Lower lobe of right lung (tissue), 2 donors: ENCODE results near the gene RTEL1. TPM values are rescaled to one million over a fixed set of nuclear protein-coding genes. Genes with fewer than 3 reads are reported as not detected.

Experiments used
- ATAC-seq, 2 donors: fragments of 200-7000 bp; cut with Tn5 transposase; one replicate each; pipeline ENCODE4 v1.9.1; 2020 to 2022; ENCODE audit warnings: mild to moderate bottlenecking in 2 of 2, moderate library complexity in 2 of 2
- DNase-seq: peaks from one replicate; pipeline ENCODE4 v3.0.0-alpha.2; 2020
- H3K27ac ChIP-seq: fragments of 200-600 bp; one replicate; pipeline ENCODE4 v1.8.0; 2022
- H3K27me3 ChIP-seq: fragments of 200-600 bp; one replicate; pipeline ENCODE4 v1.8.0; 2022; ENCODE audit warnings: low read depth
- H3K36me3 ChIP-seq: fragments of 200-600 bp; one replicate; pipeline ENCODE4 v1.8.0; 2022; ENCODE audit warnings: mild to moderate bottlenecking
- H3K4me1 ChIP-seq: fragments of 200-600 bp; one replicate; pipeline ENCODE4 v1.8.0; 2022
- H3K4me3 ChIP-seq: fragments of 200-600 bp; one replicate; pipeline ENCODE4 v1.8.0; 2022; ENCODE audit warnings: mild to moderate bottlenecking
- H3K9me3 ChIP-seq: fragments of 200-600 bp; one replicate; pipeline ENCODE4 v1.8.0; 2022
- intact Hi-C: fragments of 100-400 bp; cut with DNase I; formaldehyde crosslinking; loops from one replicate; pipeline ENCODE4 v1.11.0; 2022
- total RNA-seq: library from RNA; stranded (reverse); fragmentation: NEBNext Ultra II Directional; extraction: Animal tissue kit (Norgen Biotek cat#: 25700); gene quantifications from one replicate; pipeline ENCODE4 v1.2.1, GENCODE V29; 2021
- TF ChIP-seq, protein P1 (sequence below): fragments of 200-600 bp; IDR thresholded peaks from one replicate; pipeline ENCODE4 v1.8.0; 2022; ENCODE audit warnings: antibody characterized with exemption, mild to moderate bottlenecking
- donor health status: DM: no; HTN: yes; CAD: no; lungs with severe emphysema.

RTEL1 gene
- total RNA-seq, 1 donor from 2014 or later: 23.8 TPM

DNA sequence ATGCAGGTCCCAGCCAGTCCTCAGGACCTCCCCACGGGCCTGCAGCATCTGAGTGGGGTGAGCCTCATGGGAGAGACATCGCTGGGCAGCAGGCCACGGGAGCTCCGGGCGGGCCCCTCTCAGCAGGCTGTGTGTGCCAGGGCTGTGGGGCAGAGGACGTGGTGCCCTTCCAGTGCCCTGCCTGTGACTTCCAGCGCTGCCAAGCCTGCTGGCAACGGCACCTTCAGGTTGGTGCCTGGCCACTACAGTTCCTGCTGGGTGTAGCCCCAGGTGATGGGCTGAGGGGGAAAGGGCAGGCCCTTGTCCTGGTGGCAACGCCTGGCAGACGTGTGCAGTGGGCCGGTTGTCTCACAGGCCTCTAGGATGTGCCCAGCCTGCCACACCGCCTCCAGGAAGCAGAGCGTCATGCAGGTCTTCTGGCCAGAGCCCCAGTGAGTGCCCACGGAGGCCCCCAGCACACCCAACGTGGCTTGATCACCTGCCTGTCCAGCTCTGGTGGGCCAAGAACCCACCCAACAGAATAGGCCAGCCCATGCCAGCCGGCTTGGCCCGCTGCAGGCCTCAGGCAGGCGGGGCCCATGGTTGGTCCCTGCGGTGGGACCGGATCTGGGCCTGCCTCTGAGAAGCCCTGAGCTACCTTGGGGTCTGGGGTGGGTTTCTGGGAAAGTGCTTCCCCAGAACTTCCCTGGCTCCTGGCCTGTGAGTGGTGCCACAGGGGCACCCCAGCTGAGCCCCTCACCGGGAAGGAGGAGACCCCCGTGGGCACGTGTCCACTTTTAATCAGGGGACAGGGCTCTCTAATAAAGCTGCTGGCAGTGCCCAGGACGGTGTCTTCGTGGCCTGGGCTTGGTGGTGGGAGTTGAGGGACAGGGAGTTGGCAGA, 37.6 kb downstream of the RTEL1 start:
- H3K4me1 ChIP-seq: peaks cover 56% of the 10 kb centered on the region
- H3K9me3 ChIP-seq: no peaks in the 10 kb centered on the region
- H3K36me3 ChIP-seq: peaks cover 29% of the 10 kb centered on the region
- TF ChIP-seq, protein P1, sequence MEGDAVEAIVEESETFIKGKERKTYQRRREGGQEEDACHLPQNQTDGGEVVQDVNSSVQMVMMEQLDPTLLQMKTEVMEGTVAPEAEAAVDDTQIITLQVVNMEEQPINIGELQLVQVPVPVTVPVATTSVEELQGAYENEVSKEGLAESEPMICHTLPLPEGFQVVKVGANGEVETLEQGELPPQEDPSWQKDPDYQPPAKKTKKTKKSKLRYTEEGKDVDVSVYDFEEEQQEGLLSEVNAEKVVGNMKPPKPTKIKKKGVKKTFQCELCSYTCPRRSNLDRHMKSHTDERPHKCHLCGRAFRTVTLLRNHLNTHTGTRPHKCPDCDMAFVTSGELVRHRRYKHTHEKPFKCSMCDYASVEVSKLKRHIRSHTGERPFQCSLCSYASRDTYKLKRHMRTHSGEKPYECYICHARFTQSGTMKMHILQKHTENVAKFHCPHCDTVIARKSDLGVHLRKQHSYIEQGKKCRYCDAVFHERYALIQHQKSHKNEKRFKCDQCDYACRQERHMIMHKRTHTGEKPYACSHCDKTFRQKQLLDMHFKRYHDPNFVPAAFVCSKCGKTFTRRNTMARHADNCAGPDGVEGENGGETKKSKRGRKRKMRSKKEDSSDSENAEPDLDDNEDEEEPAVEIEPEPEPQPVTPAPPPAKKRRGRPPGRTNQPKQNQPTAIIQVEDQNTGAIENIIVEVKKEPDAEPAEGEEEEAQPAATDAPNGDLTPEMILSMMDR: no peak
- intact Hi-C loops: no loop called here
- H3K27ac ChIP-seq: no peak overlapping the region
- no peaks in the 10 kb centered on the region for H3K27me3 ChIP-seq
- H3K4me3 ChIP-seq: no peak overlapping the region
- ATAC-seq (no peak), DNase-seq (no peak)

DNA sequence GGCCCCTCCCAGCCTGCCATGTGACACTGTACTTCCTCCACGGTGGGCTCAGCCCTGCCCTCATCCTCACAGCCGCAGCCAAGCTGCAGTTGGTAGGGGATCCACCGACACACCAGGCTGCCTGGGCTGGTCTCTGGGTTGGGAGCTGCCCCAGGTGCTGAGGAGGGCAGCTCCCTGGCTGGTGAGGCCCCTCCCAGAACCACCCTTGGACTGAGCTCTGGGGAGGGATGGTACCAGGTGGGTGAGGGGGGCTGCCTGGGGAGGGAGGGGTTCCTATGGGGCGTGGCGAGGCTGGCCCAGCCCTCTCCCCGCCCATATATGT, 38.2 kb downstream of the RTEL1 start:
- ATAC-seq: peak; percentile 0 to 18
- peaks cover 56% of the 10 kb centered on the region for H3K4me1 ChIP-seq
- no peak overlapping the region for H3K27ac ChIP-seq

DNA sequence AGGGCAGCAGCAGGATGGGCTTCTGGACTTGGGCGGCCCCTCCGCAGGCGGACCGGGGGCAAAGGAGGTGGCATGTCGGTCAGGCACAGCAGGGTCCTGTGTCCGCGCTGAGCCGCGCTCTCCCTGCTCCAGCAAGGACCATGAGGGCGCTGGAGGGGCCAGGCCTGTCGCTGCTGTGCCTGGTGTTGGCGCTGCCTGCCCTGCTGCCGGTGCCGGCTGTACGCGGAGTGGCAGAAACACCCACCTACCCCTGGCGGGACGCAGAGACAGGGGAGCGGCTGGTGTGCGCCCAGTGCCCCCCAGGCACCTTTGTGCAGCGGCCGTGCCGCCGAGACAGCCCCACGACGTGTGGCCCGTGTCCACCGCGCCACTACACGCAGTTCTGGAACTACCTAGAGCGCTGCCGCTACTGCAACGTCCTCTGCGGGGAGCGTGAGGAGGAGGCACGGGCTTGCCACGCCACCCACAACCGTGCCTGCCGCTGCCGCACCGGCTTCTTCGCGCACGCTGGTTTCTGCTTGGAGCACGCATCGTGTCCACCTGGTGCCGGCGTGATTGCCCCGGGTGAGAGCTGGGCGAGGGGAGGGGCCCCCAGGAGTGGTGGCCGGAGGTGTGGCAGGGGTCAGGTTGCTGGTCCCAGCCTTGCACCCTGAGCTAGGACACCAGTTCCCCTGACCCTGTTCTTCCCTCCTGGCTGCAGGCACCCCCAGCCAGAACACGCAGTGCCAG, 38.7 kb downstream of the RTEL1 start, which contains the start of gene TNFRSF6B:
TNFRSF6B (plus strand) TSS at position 25 of the 729 bp plus-strand sequence; CDS start at position 141, 116 bp downstream.
- Histone ChIP-seq H3K27ac (peak within 1 kb of the TSS; percentile 31), H3K27me3 (no peaks in the 10 kb centered on the region), H3K4me3 (peak within 1 kb of the TSS; percentile 40), H3K9me3 (no peaks in the 10 kb centered on the region), H3K4me1 (peaks cover 53% of the 10 kb centered on the region), H3K36me3 (peaks cover 29% of the 10 kb centered on the region)
- DNase-seq (no peak), ATAC-seq (peak in 1 of 2 donors; percentile 1)
- intact Hi-C loops: no loop called here
- TF ChIP-seq, protein P1: no peak

More for the DNA sequence above, 38.2 kb downstream of the RTEL1 start:
- DNase-seq: peak; percentile 45
- Histone ChIP-seq H3K9me3 (no peaks in the 10 kb centered on the region), H3K27me3 (no peaks in the 10 kb centered on the region), H3K36me3 (peaks cover 29% of the 10 kb centered on the region), H3K4me3 (peak overlapping the region; percentile 40)
- intact Hi-C loops: no loop called here
- TF ChIP-seq, protein P1: no peak

DNA sequence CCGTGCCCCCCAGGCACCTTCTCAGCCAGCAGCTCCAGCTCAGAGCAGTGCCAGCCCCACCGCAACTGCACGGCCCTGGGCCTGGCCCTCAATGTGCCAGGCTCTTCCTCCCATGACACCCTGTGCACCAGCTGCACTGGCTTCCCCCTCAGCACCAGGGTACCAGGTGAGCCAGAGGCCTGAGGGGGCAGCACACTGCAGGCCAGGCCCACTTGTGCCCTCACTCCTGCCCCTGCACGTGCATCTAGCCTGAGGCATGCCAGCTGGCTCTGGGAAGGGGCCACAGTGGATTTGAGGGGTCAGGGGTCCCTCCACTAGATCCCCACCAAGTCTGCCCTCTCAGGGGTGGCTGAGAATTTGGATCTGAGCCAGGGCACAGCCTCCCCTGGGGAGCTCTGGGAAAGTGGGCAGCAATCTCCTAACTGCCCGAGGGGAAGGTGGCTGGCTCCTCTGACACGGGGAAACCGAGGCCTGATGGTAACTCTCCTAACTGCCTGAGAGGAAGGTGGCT, 39.3 kb downstream of the RTEL1 start:
- Histone ChIP-seq H3K4me3 (peak overlapping the region; percentile 40), H3K9me3 (no peaks in the 10 kb centered on the region), H3K27ac (peak overlapping the region; percentile 31), H3K27me3 (no peaks in the 10 kb centered on the region), H3K4me1 (peaks cover 47% of the 10 kb centered on the region), H3K36me3 (peaks cover 29% of the 10 kb centered on the region)
- TF ChIP-seq, protein P1: no peak
- DNase-seq: peak; percentile 27
- intact Hi-C loops: no loop called here
- no peak for ATAC-seq

DNA sequence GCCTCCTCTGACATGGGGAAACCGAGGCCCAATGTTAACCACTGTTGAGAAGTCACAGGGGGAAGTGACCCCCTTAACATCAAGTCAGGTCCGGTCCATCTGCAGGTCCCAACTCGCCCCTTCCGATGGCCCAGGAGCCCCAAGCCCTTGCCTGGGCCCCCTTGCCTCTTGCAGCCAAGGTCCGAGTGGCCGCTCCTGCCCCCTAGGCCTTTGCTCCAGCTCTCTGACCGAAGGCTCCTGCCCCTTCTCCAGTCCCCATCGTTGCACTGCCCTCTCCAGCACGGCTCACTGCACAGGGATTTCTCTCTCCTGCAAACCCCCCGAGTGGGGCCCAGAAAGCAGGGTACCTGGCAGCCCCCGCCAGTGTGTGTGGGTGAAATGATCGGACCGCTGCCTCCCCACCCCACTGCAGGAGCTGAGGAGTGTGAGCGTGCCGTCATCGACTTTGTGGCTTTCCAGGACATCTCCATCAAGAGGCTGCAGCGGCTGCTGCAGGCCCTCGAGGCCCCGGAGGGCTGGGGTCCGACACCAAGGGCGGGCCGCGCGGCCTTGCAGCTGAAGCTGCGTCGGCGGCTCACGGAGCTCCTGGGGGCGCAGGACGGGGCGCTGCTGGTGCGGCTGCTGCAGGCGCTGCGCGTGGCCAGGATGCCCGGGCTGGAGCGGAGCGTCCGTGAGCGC, 39.9 kb downstream of the RTEL1 start:
- H3K36me3 ChIP-seq: peaks cover 29% of the 10 kb centered on the region
- H3K4me3 ChIP-seq: peak overlapping the region; percentile 40
- TF ChIP-seq, protein P1: no peak
- peaks cover 41% of the 10 kb centered on the region for H3K4me1 ChIP-seq
- H3K9me3 ChIP-seq: no peaks in the 10 kb centered on the region
- DNase-seq (peak; percentile 37), ATAC-seq (no peak)
- peak overlapping the region; percentile 49 for H3K27ac ChIP-seq
- H3K27me3 ChIP-seq: no peaks in the 10 kb centered on the region
- intact Hi-C loops: no loop called here
